ENCODE results near the gene RAB10.

DNA sequence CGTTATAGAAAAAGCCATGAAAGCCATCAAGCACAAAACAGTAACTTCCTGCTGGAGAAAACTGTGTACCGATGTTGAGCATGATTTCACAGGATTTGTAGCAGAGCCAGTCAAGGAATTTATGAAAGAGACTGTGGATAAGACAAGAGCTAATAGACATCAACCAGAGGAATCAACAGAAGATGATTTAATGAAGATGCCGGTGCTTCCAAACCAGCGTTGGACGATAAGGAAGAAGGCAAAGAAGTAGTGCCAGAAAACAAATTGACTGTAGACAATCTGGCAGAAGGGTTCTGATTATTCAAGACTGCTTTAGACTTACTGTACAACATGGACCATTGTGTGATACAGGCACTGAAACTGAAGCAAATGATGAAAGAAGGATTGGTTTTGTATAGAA, 89.5 kb downstream of the RAB10 start:
- no peak for TF ChIP-seq CTCF (IDR thresholded peaks at IDR 0.05; ENCODE audit: low read depth, low read length)
- TF ChIP-seq EZH2phosphoT487 (IDR thresholded peaks at IDR 0.05; ENCODE audit: low read depth) = no peak
